ENCODE measurements around the gene EBF4. TPM values are rescaled to one million over a fixed set of nuclear protein-coding genes. Genes with fewer than 3 reads are reported as not detected.

The EBF4 gene
- total and polyA plus RNA-seq, 2 of the 8 experiments (the other 6 are each of a cell fraction or from before 2014, with no cell fraction given) = 1.2 to 2.9 TPM

- peak within 1 kb of the TSS; percentile 34; the same call in 1 of the 2 replicates for H2BK20ac ChIP-seq (ENCODE audit: low read length)
- peak within 1 kb of the TSS; percentile 97 for H3K4me2 ChIP-seq (ENCODE audit: insufficient read depth in 1 of 2, low read depth in 2 of 2, low read length in 2 of 2)
- H3K4ac ChIP-seq (replicated peaks; ENCODE audit: insufficient read length, low read depth, low read length) = peak within 1 kb of the TSS; percentile 100
- peak within 1 kb of the TSS; percentile 93 for H3K18ac ChIP-seq (ENCODE audit: extremely low read depth, low read length)
- H4K5ac ChIP-seq (ENCODE audit: insufficient read length, low read depth, low read length) = peak within 1 kb of the TSS; percentile 87
- peak within 1 kb of the TSS; percentile 73 to 96 (median 77) for H3K4me3 ChIP-seq (ENCODE audit: extremely low read depth in 1 of 4, insufficient read depth in 2 of 4, low read depth in 3 of 4, low read length in 4 of 4)
- H3K9me3 ChIP-seq (ENCODE audit: insufficient read depth in 2 of 2, low read depth in 1 of 2, low read length in 1 of 2) = no peaks in the 10 kb centered on the region
- H3K27ac ChIP-seq (ENCODE audit: low read depth, low read length) = no peak within 1 kb of the TSS
- peaks cover 0 to 27% (median 12%) of the 10 kb centered on the region in 4 experiments; a peak in 6 of 7 replicates for H3K4me1 ChIP-seq (replicated peaks in 1 of 4; ENCODE audit: control insufficient read depth in 3 of 4, insufficient read depth in 4 of 4, low read length in 3 of 4)
- H3K79me2 ChIP-seq (ENCODE audit: control insufficient read depth in 1 of 2, insufficient read depth in 2 of 2, low read length in 2 of 2) = no peaks in the 10 kb centered on the region
- no peak within 1 kb of the TSS for H3K14ac ChIP-seq (ENCODE audit: insufficient read length)
- FAIRE-seq (peak; percentile 58), DNase-seq (ENCODE audit: low read depth in 1 of 2, low spot score in 2 of 2) (peak in 1 of 2 experiments; percentile 83)
- CTCF ChIA-PET (ENCODE audit: partially characterized antibody) = interaction anchor here (0.6 to 1.8 kb wide), 15 partner anchors 10 to 277 kb away, joined by 3 to 9 read pairs (median 3); partner anchors contain the start of gene TMEM239
- H3K79me1 ChIP-seq (ENCODE audit: low read depth, low read length) = no peaks in the 10 kb centered on the region; the same call in 1 of the 2 replicates
- peak within 1 kb of the TSS; percentile 79; the same call in 1 of the 2 replicates for H2BK5ac ChIP-seq (ENCODE audit: low read depth, low read length)
- H2BK15ac ChIP-seq (ENCODE audit: low read length) = peak within 1 kb of the TSS; percentile 81
- H3K23me2 ChIP-seq (ENCODE audit: low read depth, low read length) = peaks cover 17% of the 10 kb centered on the region
- 2% methylated on average over 17 of the region's 52 CpGs; no CpG with 5 or more reads in 1 of the 2 experiments for WGBS, 2 experiments (ENCODE audit: extremely low coverage in 1 of 2, insufficient coverage in 1 of 2, insufficient read length in 1 of 2, insufficient replicate concordance in 2 of 2, low coverage in 1 of 2, low lambda C conversion rate in 2 of 2, missing lambda C conversion rate in 1 of 2)
- peak within 1 kb of the TSS; percentile 16 to 60 (median 39); a peak in 6 of 7 replicates for H3K9ac ChIP-seq (replicated peaks in 1 of 4; ENCODE audit: extremely low read depth in 1 of 4, low read depth in 3 of 4, low read length in 3 of 4)
- H2AFZ ChIP-seq (ENCODE audit: low read length) = peak within 1 kb of the TSS; percentile 95
- H3K36me3 ChIP-seq (ENCODE audit: control insufficient read depth in 2 of 4, insufficient read depth in 4 of 4, low read length in 3 of 4) = peaks cover 11 to 25% (median 18%) of the 10 kb centered on the region in 4 experiments; a peak in 6 of 8 replicates
- H4K20me1 ChIP-seq (replicated peaks in 1 of 2; ENCODE audit: control insufficient read depth in 1 of 2, insufficient read depth in 2 of 2, low read length in 2 of 2) = peaks cover 0 to 6% of the 10 kb centered on the region in 2 experiments
- H2BK12ac ChIP-seq (ENCODE audit: low read depth, low read length) = peak within 1 kb of the TSS; percentile 85; the same call in 1 of the 2 replicates
- peak within 1 kb of the TSS; percentile 68; the same call in 1 of the 2 replicates for H2AK5ac ChIP-seq (ENCODE audit: low read depth, low read length)
- POLR2A ChIA-PET (ENCODE audit: partially characterized antibody) = interaction anchor here (0.6 to 2.3 kb wide), 8 partner anchors 11 to 331 kb away, joined by 3 to 14 read pairs (median 3); no protein-coding TSS in a partner anchor
- peak within 1 kb of the TSS; percentile 88 for H2BK120ac ChIP-seq (replicated peaks; ENCODE audit: low read depth, low read length)
- peak within 1 kb of the TSS; percentile 97 for H3K23ac ChIP-seq (ENCODE audit: insufficient read length)
- peak within 1 kb of the TSS; percentile 100 for H4K91ac ChIP-seq (replicated peaks; ENCODE audit: insufficient read length, low read length)
- H4K8ac ChIP-seq (ENCODE audit: extremely low read depth, insufficient read depth, low read length) = peak within 1 kb of the TSS; percentile 84
- H3K56ac ChIP-seq (replicated peaks; ENCODE audit: insufficient read length, low read depth, low read length) = peak within 1 kb of the TSS; percentile 87
- peaks cover 30 to 49% (median 47%) of the 10 kb centered on the region in 4 experiments for H3K27me3 ChIP-seq (replicated peaks in 1 of 4; ENCODE audit: control insufficient read depth in 3 of 4, extremely low read depth in 1 of 4, insufficient read depth in 3 of 4, low read length in 3 of 4)
- TF ChIP-seq TBP (IDR thresholded peaks at IDR 0.05; ENCODE audit: low read depth, low read length) (0 out of 2 replicates have a peak, but pooled peaks have one; percentile 48), PHF8 (conservative IDR thresholded peaks at IDR 0.05; ENCODE audit: low read depth, low read length) (0 out of 2 replicates have a peak, but pooled peaks have one; percentile 3), SIN3A (conservative IDR thresholded peaks at IDR 0.05 in 1 of 2, IDR thresholded peaks at IDR 0.05 in 1 of 2; ENCODE audit: low read depth in 1 of 2, low read length in 2 of 2) (0 out of 4 replicates have a peak, but pooled peaks of 1 of the 2 experiments have one; percentile 22)
Measured at GRCh38 chr20:2800521-2801285, 108.1 kb downstream of the EBF4 start, which contains the start of gene CPXM1. Gene CPXM1 (minus strand): TSS chr20:2800627. CDS start chr20:2800572, 55 bp downstream.

Data from H1 (cell line).